Adrenal gland (tissue), 12 donors: Measurements from ENCODE around the gene EMC8. TPM values are rescaled to one million over a fixed set of nuclear protein-coding genes. Genes with fewer than 3 reads are reported as not detected.

Source experiments
- DNase-seq, 7 donors: peaks; one replicate each; pipeline ENCODE4 v3.0.0-alpha.2; 2019 to 2020
- H3K27ac ChIP-seq, 5 donors: fragments of 200-600 bp; sonication (generic) in 4 of 5; 1 replicate in 3 of 5; 2 replicates in 2 of 5; pipeline versions ENCODE4 v1.5.1 to v1.8.0; 2016 to 2020; ENCODE audit warnings: mild to moderate bottlenecking in 1 of 5
- H3K27me3 ChIP-seq: fragments of 200-600 bp; 2 replicates; pipeline ENCODE4 v1.8.0; 2021
- H3K36me3 ChIP-seq, 2 donors: fragments of 200-600 bp; replicated peaks in 1 of 2; 1 replicate in 1 of 2; 2 replicates in 1 of 2; pipeline versions ENCODE4 v1.5.1 to v1.8.0; 2018 to 2022
- H3K4me1 ChIP-seq, 2 donors: fragments of 200-600 bp; replicated peaks in 1 of 2; 1 replicate in 1 of 2; 2 replicates in 1 of 2; pipeline versions ENCODE4 v1.5.1 to v1.8.0; 2018 to 2021
- H3K4me3 ChIP-seq, 4 donors: fragments of 200-600 bp; sonication (generic) in 3 of 4; one replicate each; pipeline ENCODE4 v1.5.1; 2016 to 2018
- H3K9me3 ChIP-seq, 3 donors: fragments of 200-600 bp; sonication (generic) in 1 of 3; replicated peaks in 1 of 3; 1 replicate in 2 of 3; 2 replicates in 1 of 3; pipeline versions ENCODE4 v1.5.1 to v1.8.0; 2016 to 2021
- POLR2A ChIP-seq, 2 donors: fragments of 450-650 bp; IDR thresholded peaks; one replicate each; pipeline ENCODE4 v1.6.1; 2017; ENCODE audit warnings: antibody characterized with exemption in 2 of 2, mild to moderate bottlenecking in 2 of 2, moderate library complexity in 1 of 2
- WGBS, 4 donors: extraction: QIAGEN DNeasy Blood & Tissue Kit in 2 of 4; methylation state at CpG; one replicate each; pipeline versions ENCODE4 v1.1.5 to v1.1.7; 2013 to 2017; 5-methylcytosine and 5-hydroxymethylcytosine counted together
- intact Hi-C, 2 donors: fragments of 100-400 bp; cut with DNase I; formaldehyde crosslinking; loops; one replicate each; pipeline versions ENCODE4 v1.14.1 to v1.15.0; 2022 to 2023
- polyA plus RNA-seq, 3 donors: library from polyadenylated mRNA; stranded (reverse); fragments of 200-250 nt in 2 of 3; fragments of 350-450 nt in 1 of 3; fragmentation: Illumina TruSeq in 1 of 3; extraction: RNeasy Lipid Tissue Mini Kit (QIAGEN cat#74804) in 1 of 3; gene quantifications; one replicate each; pipeline ENCODE4 v1.2.3, GENCODE V29; 2013 to 2014
- total RNA-seq, 9 donors: library from RNA; depleted of rRNA in 4 of 9; stranded (reverse); fragments of >200 nt in 4 of 9; fragments of 120-200 nt in 1 of 9; fragmentation: NEBNext Ultra II Directional in 1 of 9; extraction: Animal tissue kit (Norgen Biotek cat#: 25700) in 1 of 9; gene quantifications; one replicate each; pipeline versions ENCODE4 v1.1.0 to v1.2.4, GENCODE V29; 2013 to 2023
- TF ChIP-seq, protein P1 (sequence below), 6 experiments: fragments of 450-650 bp in 4 of 6; fragments of 200-600 bp in 2 of 6; sonication (generic) in 1 of 6; IDR thresholded peaks; 1 replicate in 5 of 6; 2 replicates in 1 of 6; pipeline versions ENCODE4 v1.5.1 to v1.8.0; 2016 to 2021; ENCODE audit warnings: antibody characterized with exemption in 6 of 6, mild to moderate bottlenecking in 2 of 6, moderate library complexity in 1 of 6
- donor health status: healthy with polysubstance abuse.
- donor health status: Bipolar disorder and iron deficiency.
- donor health status: DM: yes; HTN: yes; CAD: no.
- donor health status: DM: no; HTN: no; CAD: no.
- donor health status: DM: no; HTN: no; CAD: no.
- donor health status: DM: yes; HTN: yes; CAD: no.

The EMC8 gene
- total and polyA plus RNA-seq, 12 donors: 10.7 to 53.8 (median 24.1) TPM

DNA sequence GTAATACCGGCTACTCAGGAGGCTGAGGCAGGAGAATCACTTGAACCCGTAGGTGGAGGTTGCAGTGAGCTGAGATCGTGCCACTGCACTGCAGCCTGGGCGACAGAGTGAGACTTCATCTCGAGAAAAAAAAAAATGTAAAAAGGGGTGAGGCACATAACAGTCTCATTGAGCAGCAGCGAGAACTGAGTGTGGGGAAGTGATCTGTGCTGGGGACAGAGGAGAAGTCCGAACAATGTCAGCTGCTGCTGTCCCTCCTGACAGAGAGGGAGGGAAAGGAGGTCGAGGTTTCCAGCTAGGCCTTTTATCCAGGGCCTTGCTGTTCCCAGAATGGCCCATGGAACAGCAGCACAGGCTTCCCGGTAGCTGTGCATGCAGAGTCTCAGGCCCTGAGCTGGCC, 62.4 kb downstream of the EMC8 start:
- no peak overlapping the region for H3K4me3 ChIP-seq
- TF ChIP-seq POLR2A (IDR thresholded peaks at IDR 0.05): no peak
- TF ChIP-seq, protein P1, sequence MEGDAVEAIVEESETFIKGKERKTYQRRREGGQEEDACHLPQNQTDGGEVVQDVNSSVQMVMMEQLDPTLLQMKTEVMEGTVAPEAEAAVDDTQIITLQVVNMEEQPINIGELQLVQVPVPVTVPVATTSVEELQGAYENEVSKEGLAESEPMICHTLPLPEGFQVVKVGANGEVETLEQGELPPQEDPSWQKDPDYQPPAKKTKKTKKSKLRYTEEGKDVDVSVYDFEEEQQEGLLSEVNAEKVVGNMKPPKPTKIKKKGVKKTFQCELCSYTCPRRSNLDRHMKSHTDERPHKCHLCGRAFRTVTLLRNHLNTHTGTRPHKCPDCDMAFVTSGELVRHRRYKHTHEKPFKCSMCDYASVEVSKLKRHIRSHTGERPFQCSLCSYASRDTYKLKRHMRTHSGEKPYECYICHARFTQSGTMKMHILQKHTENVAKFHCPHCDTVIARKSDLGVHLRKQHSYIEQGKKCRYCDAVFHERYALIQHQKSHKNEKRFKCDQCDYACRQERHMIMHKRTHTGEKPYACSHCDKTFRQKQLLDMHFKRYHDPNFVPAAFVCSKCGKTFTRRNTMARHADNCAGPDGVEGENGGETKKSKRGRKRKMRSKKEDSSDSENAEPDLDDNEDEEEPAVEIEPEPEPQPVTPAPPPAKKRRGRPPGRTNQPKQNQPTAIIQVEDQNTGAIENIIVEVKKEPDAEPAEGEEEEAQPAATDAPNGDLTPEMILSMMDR (IDR thresholded peaks at IDR 0.05): no peak
- no peaks in the 10 kb centered on the region for H3K4me1 ChIP-seq
- DNase-seq: no peak
- intact Hi-C loops: no loop called here
- H3K9me3 ChIP-seq: no peaks in the 10 kb centered on the region
- H3K36me3 ChIP-seq: no peaks in the 10 kb centered on the region
- H3K27ac ChIP-seq: no peak overlapping the region
- WGBS, 4 donors: 80 to 84% (median 82%) methylated on average over 9 of the region's 9 CpGs
- H3K27me3 ChIP-seq: no peaks in the 10 kb centered on the region

DNA sequence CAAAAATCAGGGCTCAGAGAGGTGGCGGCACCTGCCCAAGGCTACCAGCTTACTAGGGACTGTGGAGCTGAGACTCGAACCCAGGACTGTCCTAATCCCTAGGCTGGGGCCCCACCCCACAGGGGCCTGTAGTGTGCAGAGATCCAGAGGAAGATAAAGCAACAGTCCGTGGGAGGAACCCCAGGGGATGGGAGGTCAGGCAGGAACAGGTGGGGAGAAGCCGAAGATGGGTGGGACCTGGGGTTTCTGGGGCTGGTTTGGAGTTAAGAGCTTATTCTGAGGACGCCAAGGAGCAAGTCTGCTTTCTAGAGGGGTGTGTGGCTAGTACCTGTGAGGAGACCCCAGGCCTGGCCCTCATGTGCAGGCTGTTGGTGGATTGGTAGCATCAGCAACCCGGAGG, 63.4 kb downstream of the EMC8 start:
- WGBS, 4 donors: 58 to 85% (median 68%) methylated on average over 6 of the region's 6 CpGs

DNA sequence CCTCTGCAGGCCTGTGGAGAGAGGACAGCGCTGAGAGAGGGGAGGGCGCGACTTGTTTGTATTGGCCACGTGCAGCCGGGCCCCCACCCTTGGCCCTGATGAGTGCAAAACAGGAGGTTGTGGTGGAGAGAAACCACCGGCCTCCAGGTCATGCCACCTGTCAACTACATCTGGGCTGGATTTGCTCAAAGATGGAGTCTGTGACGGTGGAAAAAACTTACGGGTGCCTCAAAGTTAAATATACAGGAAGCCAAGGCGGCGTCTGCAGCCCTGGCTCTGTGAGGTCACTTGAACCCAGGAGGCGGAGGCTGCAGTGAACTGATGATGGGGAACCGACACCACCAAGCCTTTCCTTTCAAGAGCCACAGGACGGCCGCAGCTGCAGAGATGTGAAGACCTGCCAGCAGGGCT, 64.1 kb downstream of the EMC8 start:
- Histone ChIP-seq H3K4me3 (no peak overlapping the region), H3K36me3 (no peaks in the 10 kb centered on the region), H3K27ac (no peak overlapping the region), H3K4me1 (no peaks in the 10 kb centered on the region), H3K9me3 (no peaks in the 10 kb centered on the region), H3K27me3 (no peaks in the 10 kb centered on the region)
- TF ChIP-seq, protein P1 (IDR thresholded peaks at IDR 0.05): no peak
- TF ChIP-seq POLR2A (IDR thresholded peaks at IDR 0.05): no peak
- intact Hi-C loops: no loop called here
- no peak for DNase-seq
- WGBS, 4 donors: 68 to 86% (median 72%) methylated on average over 5 to 14 of the region's 14 CpGs

More for the DNA sequence above, 63.4 kb downstream of the EMC8 start:
- H3K36me3 ChIP-seq: no peaks in the 10 kb centered on the region
- H3K27me3 ChIP-seq: no peaks in the 10 kb centered on the region
- DNase-seq: no peak
- no peaks in the 10 kb centered on the region for H3K9me3 ChIP-seq
- H3K4me1 ChIP-seq: no peaks in the 10 kb centered on the region
- intact Hi-C loops: no loop called here
- no peak for TF ChIP-seq POLR2A (IDR thresholded peaks at IDR 0.05)
- TF ChIP-seq, protein P1 (IDR thresholded peaks at IDR 0.05): no peak
- H3K27ac ChIP-seq: no peak overlapping the region
- H3K4me3 ChIP-seq: no peak overlapping the region

DNA sequence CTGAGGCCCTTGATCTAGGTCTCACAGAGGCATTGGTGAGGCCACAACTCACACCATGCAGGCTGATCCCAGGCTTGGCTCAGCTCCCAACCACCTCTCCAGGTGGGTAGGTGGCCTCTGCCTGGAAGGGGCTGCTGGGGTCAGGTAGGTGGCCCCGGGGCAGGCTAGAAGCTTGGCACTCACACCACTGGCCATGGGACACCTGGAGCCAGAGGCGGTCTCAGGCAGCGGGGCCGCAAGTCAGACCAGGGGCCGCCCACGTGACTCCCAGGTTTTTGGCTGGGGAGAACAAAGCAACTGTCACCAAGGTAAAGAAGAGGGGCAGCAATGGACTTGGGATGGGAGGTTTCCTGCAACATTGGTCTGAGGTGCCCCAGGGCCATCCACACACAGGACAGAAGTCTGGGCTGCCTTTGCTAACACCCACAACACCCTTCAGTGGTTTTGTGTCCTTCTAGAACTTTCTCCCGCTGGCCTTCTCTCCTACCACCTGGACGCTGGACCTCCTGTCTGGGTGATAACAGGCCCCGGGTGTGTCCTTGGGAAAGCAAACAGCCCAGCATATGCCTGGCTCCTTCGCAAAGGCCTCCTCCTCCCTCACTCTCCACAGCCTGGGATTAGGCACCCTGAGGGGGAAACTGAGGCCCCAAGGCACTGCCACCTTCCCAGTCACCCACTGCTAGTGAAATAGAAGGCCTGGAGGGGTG, 64.9 kb downstream of the EMC8 start:
- 77 to 79% (median 77%) methylated on average over 4 to 10 of the region's 10 CpGs; no CpG with 5 or more reads in 1 of the 4 donors for WGBS, 4 donors
- intact Hi-C loops: no loop called here
- Histone ChIP-seq H3K4me1 (no peaks in the 10 kb centered on the region), H3K27me3 (no peaks in the 10 kb centered on the region), H3K36me3 (no peaks in the 10 kb centered on the region), H3K4me3 (no peak overlapping the region), H3K27ac (no peak overlapping the region), H3K9me3 (no peaks in the 10 kb centered on the region)
- DNase-seq: no peak
- no peak for TF ChIP-seq POLR2A (IDR thresholded peaks at IDR 0.05)
- TF ChIP-seq, protein P1 (IDR thresholded peaks at IDR 0.05): no peak
